ENCODE measurements around the gene LRRC49. TPM values are rescaled to one million over a fixed set of nuclear protein-coding genes. Genes with fewer than 3 reads are reported as not detected.

Gene LRRC49
- total RNA-seq, 1 donor from 2014 or later: 13.4 TPM

- Mint-ChIP-seq H3K27ac (no peak overlapping the region), H3K27me3 (no peaks in the 10 kb centered on the region), H3K4me1 (ENCODE audit: unreplicated experiment) (peaks cover 4% of the 10 kb centered on the region), H3K36me3 (no peaks in the 10 kb centered on the region), H3K4me3 (no peak overlapping the region), H3K9me3 (peaks cover 5% of the 10 kb centered on the region)
- DNase-seq (ENCODE audit: extremely low spot score, unreplicated experiment): no peak
- no peak for TF ChIP-seq CTCF (conservative IDR thresholded peaks at IDR 0.05)
Observed at GRCh38 chr15:71097890-71098289, 205.3 kb downstream of the LRRC49 start.

GRCh38 chr15:71098920-71099319, 206.3 kb downstream of the LRRC49 start:
- H3K4me3 Mint-ChIP-seq: no peak overlapping the region
- TF ChIP-seq CTCF (conservative IDR thresholded peaks at IDR 0.05): no peak
- DNase-seq (ENCODE audit: extremely low spot score, unreplicated experiment): no peak
- H3K36me3 Mint-ChIP-seq: no peaks in the 10 kb centered on the region
- no peak overlapping the region for H3K27ac Mint-ChIP-seq
- peaks cover 5% of the 10 kb centered on the region for H3K4me1 Mint-ChIP-seq (ENCODE audit: unreplicated experiment)
- no peaks in the 10 kb centered on the region for H3K9me3 Mint-ChIP-seq
- H3K27me3 Mint-ChIP-seq: no peaks in the 10 kb centered on the region

Other genes starting within 250 kb of the LRRC49 start
- 31.0 and 36.4 TPM in 2 replicates for gene UACA, start 129.3 kb upstream of the LRRC49 start, total RNA-seq (ENCODE audit: low replicate concordance)
- gene LARP6, start 38.7 kb upstream of the LRRC49 start, total RNA-seq (ENCODE audit: low replicate concordance): 13.9 and 15.7 TPM in 2 replicates
- 2.7 and 5.3 TPM in 2 replicates for gene THAP10, start 393 bp upstream of the LRRC49 start, total RNA-seq (ENCODE audit: low replicate concordance)
- gene THSD4, start 222.6 kb downstream of the LRRC49 start, total RNA-seq (ENCODE audit: low replicate concordance): 23.1 and 43.3 TPM in 2 replicates